ENCODE results near the gene ENKD1.

The ENKD1 gene

GRCh38 chr16:67628216-67628615 is 38.3 kb downstream of the ENKD1 start:
- Histone ChIP-seq H3K27ac (ENCODE audit: low read length, poor library complexity, severe bottlenecking) (no peak overlapping the region), H3K4me2 (ENCODE audit: low read length, poor library complexity, severe bottlenecking) (no peak overlapping the region), H3K4me1 (ENCODE audit: control insufficient read depth, insufficient read depth, low read depth, low read length) (no peaks in the 10 kb centered on the region), H3K9me3 (ENCODE audit: control insufficient read depth, low read length) (no peaks in the 10 kb centered on the region), H2BK120ac (ENCODE audit: low read depth, low read length) (no peak overlapping the region), H3K36me3 (ENCODE audit: control insufficient read depth in 1 of 2, insufficient read depth in 2 of 2, low read depth in 1 of 2, low read length in 2 of 2) (peaks cover 52 to 69% of the 10 kb centered on the region in 2 experiments), H2AFZ (ENCODE audit: low read depth, low read length) (no peak overlapping the region), H2BK5ac (ENCODE audit: low read depth, low read length, poor library complexity, severe bottlenecking) (no peak overlapping the region), H2AK5ac (ENCODE audit: low read length, severe bottlenecking) (no peak overlapping the region), H4K91ac (ENCODE audit: low read length) (no peak overlapping the region), H3K4me3 (ENCODE audit: insufficient read depth in 1 of 2, low read depth in 1 of 2, low read length in 2 of 2) (no peak overlapping the region), H3K23ac (ENCODE audit: low read length in 2 of 2) (no peak overlapping the region), H3K18ac (ENCODE audit: low read depth in 1 of 2, low read length in 2 of 2) (no peak overlapping the region), H3K27me3 (ENCODE audit: control insufficient read depth in 1 of 2, insufficient read depth in 1 of 2, low read length in 2 of 2) (no peaks in the 10 kb centered on the region), H3K14ac (ENCODE audit: low read length in 2 of 2) (no peak overlapping the region), H3K4ac (ENCODE audit: low read depth in 1 of 2, low read length in 2 of 2) (no peak overlapping the region), H3K9ac (ENCODE audit: low read length) (no peak overlapping the region), H4K8ac (ENCODE audit: low read length) (no peak overlapping the region), H2BK12ac (ENCODE audit: low read length in 2 of 2) (no peak overlapping the region), H3K79me1 (replicated peaks; ENCODE audit: low read length, poor library complexity, severe bottlenecking) (peaks cover 20% of the 10 kb centered on the region), H2BK15ac (ENCODE audit: low read depth, poor library complexity, severe bottlenecking) (no peak overlapping the region)
- no peak for DNase-seq
- 99% methylated on average over 14 of the region's 14 CpGs for WGBS

- H3K4me1 ChIP-seq (ENCODE audit: control insufficient read depth, insufficient read depth, low read depth, low read length), result no peaks in the 10 kb centered on the region
- H3K18ac ChIP-seq (ENCODE audit: low read depth in 1 of 2, low read length in 2 of 2), result no peak overlapping the region
- H3K14ac ChIP-seq (ENCODE audit: low read length in 2 of 2), result no peak overlapping the region
- H2BK5ac ChIP-seq (ENCODE audit: low read depth, low read length, poor library complexity, severe bottlenecking), result no peak overlapping the region
- no peak overlapping the region for H2AK5ac ChIP-seq (ENCODE audit: low read length, severe bottlenecking)
- H3K4ac ChIP-seq (ENCODE audit: low read depth in 1 of 2, low read length in 2 of 2), result no peak overlapping the region
- H2BK120ac ChIP-seq (ENCODE audit: low read depth, low read length), result no peak overlapping the region
- H3K23ac ChIP-seq (ENCODE audit: low read length in 2 of 2), result no peak overlapping the region
- H3K27me3 ChIP-seq (ENCODE audit: control insufficient read depth in 1 of 2, insufficient read depth in 1 of 2, low read length in 2 of 2), result no peaks in the 10 kb centered on the region
- H3K4me2 ChIP-seq (ENCODE audit: low read length, poor library complexity, severe bottlenecking), result no peak overlapping the region
- H3K36me3 ChIP-seq (ENCODE audit: control insufficient read depth in 1 of 2, insufficient read depth in 2 of 2, low read depth in 1 of 2, low read length in 2 of 2), result peaks cover 25 to 69% of the 10 kb centered on the region in 2 experiments
- H2BK15ac ChIP-seq (ENCODE audit: low read depth, poor library complexity, severe bottlenecking), result no peak overlapping the region
- no peak overlapping the region for H3K9ac ChIP-seq (ENCODE audit: low read length)
- H4K8ac ChIP-seq (ENCODE audit: low read length), result no peak overlapping the region
- no peak overlapping the region for H3K4me3 ChIP-seq (ENCODE audit: insufficient read depth in 1 of 2, low read depth in 1 of 2, low read length in 2 of 2)
- H3K27ac ChIP-seq (ENCODE audit: low read length, poor library complexity, severe bottlenecking), result no peak overlapping the region
- DNase-seq, result no peak
- H4K91ac ChIP-seq (ENCODE audit: low read length), result no peak overlapping the region
- WGBS, result 97% methylated on average over 10 of the region's 10 CpGs
- no peak overlapping the region for H2BK12ac ChIP-seq (ENCODE audit: low read length in 2 of 2)
- peaks cover 36% of the 10 kb centered on the region for H3K79me1 ChIP-seq (replicated peaks; ENCODE audit: low read length, poor library complexity, severe bottlenecking)
- H3K9me3 ChIP-seq (ENCODE audit: control insufficient read depth, low read length), result no peaks in the 10 kb centered on the region
- H2AFZ ChIP-seq (ENCODE audit: low read depth, low read length), result no peak overlapping the region
Observed at GRCh38 chr16:67613808-67614207, 52.7 kb downstream of the ENKD1 start.

All from mesenchymal stem cell (in vitro differentiated cells and primary cell).